HG03060 (cell line): ENCODE data around the gene LRP6.
"Not testable (repeated sequence)": the region's sequence is repeated elsewhere in the genome, so short reads cannot be mapped to it uniquely, and the experiment has no call there.

Experiments
- ATAC-seq: cut with Tn5 transposase; IDR thresholded peaks from one replicate; pipeline ENCODE4 v1.9.1; 2021; ENCODE audit warnings: low read depth, moderate number of reproducible peaks; ENCODE audit not compliant: unreplicated experiment

LRP6 gene

GRCh38 chr12:12266389-12266872 lies 413 bp downstream of the LRP6 start:
- no peak for ATAC-seq

- ATAC-seq = no peak
Measured at GRCh38 chr12:12265571-12266388, 1.1 kb downstream of the LRP6 start.

- no peak for ATAC-seq
Measured at GRCh38 chr12:12265035-12265434, 1.8 kb downstream of the LRP6 start.

- ATAC-seq = no peak
Measured at GRCh38 chr12:12263909-12264308, 2.9 kb downstream of the LRP6 start.

GRCh38 chr12:12256291-12256757 lies 10.5 kb downstream of the LRP6 start:
- not testable (repeated sequence) for ATAC-seq

- no peak for ATAC-seq
Measured at GRCh38 chr12:12254553-12254952, 12.3 kb downstream of the LRP6 start.

- ATAC-seq = no peak
Measured at GRCh38 chr12:12249216-12250050, 17.4 kb downstream of the LRP6 start.

GRCh38 chr12:12247584-12247983 lies 19.3 kb downstream of the LRP6 start:
- ATAC-seq = no peak

- ATAC-seq = no peak
Measured at GRCh38 chr12:12244341-12244740, 22.5 kb downstream of the LRP6 start.

- ATAC-seq = no peak
Measured at GRCh38 chr12:12240662-12241340, 26.0 kb downstream of the LRP6 start.

GRCh38 chr12:12239127-12239526 lies 27.7 kb downstream of the LRP6 start:
- no peak for ATAC-seq

- ATAC-seq = no peak
Measured at GRCh38 chr12:12238605-12239004, 28.2 kb downstream of the LRP6 start.

- ATAC-seq = no peak
Measured at GRCh38 chr12:12236896-12237295, 29.9 kb downstream of the LRP6 start.

GRCh38 chr12:12230275-12230674 lies 36.6 kb downstream of the LRP6 start:
- ATAC-seq = no peak

- ATAC-seq = no peak
Measured at GRCh38 chr12:12229556-12230092, 37.2 kb downstream of the LRP6 start.

- no peak for ATAC-seq
Measured at GRCh38 chr12:12228402-12228801, 38.4 kb downstream of the LRP6 start.

GRCh38 chr12:12226187-12226586 lies 40.7 kb downstream of the LRP6 start:
- ATAC-seq = no peak

- ATAC-seq = no peak
Measured at GRCh38 chr12:12224240-12224940, 42.5 kb downstream of the LRP6 start.

GRCh38 chr12:12221560-12221959 lies 45.3 kb downstream of the LRP6 start:
- no peak for ATAC-seq

- ATAC-seq = no peak
Measured at GRCh38 chr12:12219664-12220063, 47.2 kb downstream of the LRP6 start.
